ENCODE data around the gene MYMK.

MYMK gene

GRCh38 chr9:133520121-133520835, 4.5 kb downstream of the MYMK start:
- Histone ChIP-seq H2AFZ (ENCODE audit: low read depth, low read length) (no peak overlapping the region), H3K4me3 (ENCODE audit: low read length) (no peak overlapping the region), H3K27ac (ENCODE audit: low read length) (no peak overlapping the region), H3K9ac (ENCODE audit: low read length) (no peak overlapping the region), H3K9me3 (ENCODE audit: insufficient read depth, low read length) (no peaks in the 10 kb centered on the region), H3K36me3 (replicated peaks; ENCODE audit: low read depth, low read length) (no peaks in the 10 kb centered on the region), H3K4me2 (ENCODE audit: low read length) (no peak overlapping the region), H3K27me3 (ENCODE audit: low read depth, low read length) (peaks cover 14% of the 10 kb centered on the region), H3K4me1 (ENCODE audit: low read length) (no peaks in the 10 kb centered on the region), H3K79me2 (ENCODE audit: low read length) (no peaks in the 10 kb centered on the region), H4K20me1 (ENCODE audit: insufficient read depth, low read length) (no peaks in the 10 kb centered on the region)
- no peak for TF ChIP-seq CTCF (IDR thresholded peaks at IDR 0.05; ENCODE audit: low read depth, low read length)
- no peak for TF ChIP-seq EZH2phosphoT487 (IDR thresholded peaks at IDR 0.05; ENCODE audit: low read depth)

GRCh38 chr9:133519693-133520092, 5.1 kb downstream of the MYMK start:
- Histone ChIP-seq H3K27ac (ENCODE audit: low read length) (no peak overlapping the region), H3K9ac (ENCODE audit: low read length) (no peak overlapping the region), H4K20me1 (ENCODE audit: insufficient read depth, low read length) (no peaks in the 10 kb centered on the region), H3K27me3 (ENCODE audit: low read depth, low read length) (peaks cover 14% of the 10 kb centered on the region), H3K9me3 (ENCODE audit: insufficient read depth, low read length) (no peaks in the 10 kb centered on the region), H3K4me3 (ENCODE audit: low read length) (no peak overlapping the region), H3K4me1 (ENCODE audit: low read length) (no peaks in the 10 kb centered on the region), H3K4me2 (ENCODE audit: low read length) (no peak overlapping the region), H3K79me2 (ENCODE audit: low read length) (no peaks in the 10 kb centered on the region), H3K36me3 (replicated peaks; ENCODE audit: low read depth, low read length) (no peaks in the 10 kb centered on the region), H2AFZ (ENCODE audit: low read depth, low read length) (no peak overlapping the region)
- TF ChIP-seq CTCF (IDR thresholded peaks at IDR 0.05; ENCODE audit: low read depth, low read length) (no peak), EZH2phosphoT487 (IDR thresholded peaks at IDR 0.05; ENCODE audit: low read depth) (no peak)

- Histone ChIP-seq H3K4me2 (ENCODE audit: low read length) (no peak overlapping the region), H3K27ac (ENCODE audit: low read length) (no peak overlapping the region), H3K27me3 (ENCODE audit: low read depth, low read length) (peaks cover 14% of the 10 kb centered on the region), H4K20me1 (ENCODE audit: insufficient read depth, low read length) (no peaks in the 10 kb centered on the region), H3K9ac (ENCODE audit: low read length) (no peak overlapping the region), H3K79me2 (ENCODE audit: low read length) (no peaks in the 10 kb centered on the region), H3K9me3 (ENCODE audit: insufficient read depth, low read length) (no peaks in the 10 kb centered on the region), H3K4me3 (ENCODE audit: low read length) (no peak overlapping the region), H3K4me1 (ENCODE audit: low read length) (no peaks in the 10 kb centered on the region), H3K36me3 (replicated peaks; ENCODE audit: low read depth, low read length) (no peaks in the 10 kb centered on the region), H2AFZ (ENCODE audit: low read depth, low read length) (no peak overlapping the region)
- TF ChIP-seq EZH2phosphoT487 (IDR thresholded peaks at IDR 0.05; ENCODE audit: low read depth): no peak
- no peak for TF ChIP-seq CTCF (IDR thresholded peaks at IDR 0.05; ENCODE audit: low read depth, low read length)
Observed at GRCh38 chr9:133518706-133519449, 5.9 kb downstream of the MYMK start.

DNA sequence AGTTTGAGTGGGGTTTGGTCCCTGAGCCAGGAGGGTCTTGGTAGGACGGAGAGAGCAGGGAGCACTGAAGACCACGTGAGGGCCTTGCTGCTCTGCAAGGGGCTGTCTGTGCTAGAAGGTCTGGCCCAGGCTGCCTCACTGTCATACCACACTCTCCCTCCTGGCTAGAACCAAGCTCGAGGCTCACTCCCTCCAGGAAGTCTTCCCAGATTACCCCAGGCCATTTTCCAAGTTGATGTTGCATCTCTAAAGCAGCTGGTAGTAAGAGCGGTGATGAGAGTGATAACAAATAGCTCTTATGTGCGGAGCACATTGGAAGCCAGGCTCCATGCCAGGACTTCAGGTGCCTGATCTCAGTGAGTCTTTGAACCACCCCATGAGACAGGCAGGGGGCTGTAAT, 6.6 kb downstream of the MYMK start:
- no peak for TF ChIP-seq EZH2phosphoT487 (IDR thresholded peaks at IDR 0.05; ENCODE audit: low read depth)
- no peak for TF ChIP-seq CTCF (IDR thresholded peaks at IDR 0.05; ENCODE audit: low read depth, low read length)
- H3K4me2 ChIP-seq (ENCODE audit: low read length): no peak overlapping the region
- no peaks in the 10 kb centered on the region for H3K9me3 ChIP-seq (ENCODE audit: insufficient read depth, low read length)
- H3K36me3 ChIP-seq (replicated peaks; ENCODE audit: low read depth, low read length): no peaks in the 10 kb centered on the region
- no peaks in the 10 kb centered on the region for H3K4me1 ChIP-seq (ENCODE audit: low read length)
- H4K20me1 ChIP-seq (ENCODE audit: insufficient read depth, low read length): no peaks in the 10 kb centered on the region
- no peak overlapping the region for H3K27ac ChIP-seq (ENCODE audit: low read length)
- H3K27me3 ChIP-seq (ENCODE audit: low read depth, low read length): peaks cover 13% of the 10 kb centered on the region
- no peak overlapping the region for H3K4me3 ChIP-seq (ENCODE audit: low read length)
- no peak overlapping the region for H3K9ac ChIP-seq (ENCODE audit: low read length)
- no peaks in the 10 kb centered on the region for H3K79me2 ChIP-seq (ENCODE audit: low read length)
- H2AFZ ChIP-seq (ENCODE audit: low read depth, low read length): no peak overlapping the region
